Neural cell (in vitro differentiated cells): ENCODE results near the gene CARD19. TPM values are rescaled to one million over a fixed set of nuclear protein-coding genes. Genes with fewer than 3 reads are reported as not detected.

Experiments used
- H2AFZ ChIP-seq: fragments of 200-600, 300-800 bp; sonication (generic), shearing (Covaris generic); 2 replicates; pipeline ENCODE4 v1.6.0; 2014; ENCODE audit warnings: low read depth, mild to moderate bottlenecking, antibody characterized with exemption, low read length, moderate library complexity
- H3F3A ChIP-seq: fragments of 200-600 bp; shearing (Covaris generic); 2 replicates; pipeline ENCODE4 v1.6.1; 2016; ENCODE audit warnings: mild to moderate bottlenecking, moderate library complexity, mixed read lengths, antibody characterized with exemption, low read length; ENCODE audit not compliant: insufficient read depth, poor library complexity, severe bottlenecking
- H3K27ac ChIP-seq: fragments of 200-600, 300-800 bp; sonication (generic), shearing (Covaris generic); 2 replicates; pipeline ENCODE4 v1.5.1; 2014; ENCODE audit warnings: mild to moderate bottlenecking, low read length, moderate library complexity
- H3K27me3 ChIP-seq: fragments of 300-800, 200-600 bp; sonication (generic), shearing (Covaris generic); 2 replicates; pipeline ENCODE4 v1.6.0; 2014; ENCODE audit warnings: mild to moderate bottlenecking, low read depth, low read length, moderate library complexity; ENCODE audit not compliant: insufficient read depth
- H3K36me3 ChIP-seq: fragments of 300-800, 200-600 bp; sonication (generic), shearing (Covaris generic); 2 replicates; pipeline ENCODE4 v1.5.1; 2014; ENCODE audit warnings: mild to moderate bottlenecking, antibody characterized with exemption, low read length, moderate library complexity; ENCODE audit not compliant: insufficient read depth
- H3K4me2 ChIP-seq: fragments of 300-800, 200-600 bp; sonication (generic), shearing (Covaris generic); 2 replicates; pipeline ENCODE4 v1.6.0; 2014; ENCODE audit warnings: mild to moderate bottlenecking, low read length
- H3K4me3 ChIP-seq: fragments of 300-800, 200-600 bp; sonication (generic), shearing (Covaris generic); 2 replicates; pipeline ENCODE4 v1.5.1; 2014; ENCODE audit warnings: mild to moderate bottlenecking, low read length, moderate library complexity
- H3K79me2 ChIP-seq: fragments of 200-600 bp; shearing (Covaris generic); replicated peaks from 2 replicates; pipeline ENCODE4 v1.6.0; 2014; ENCODE audit warnings: mild to moderate bottlenecking, low read length, moderate library complexity; ENCODE audit not compliant: insufficient read depth
- H3K9ac ChIP-seq: fragments of 300-800, 200-600 bp; sonication (generic), shearing (Covaris generic); 2 replicates; pipeline ENCODE4 v1.6.1; 2016; ENCODE audit warnings: mild to moderate bottlenecking, low read length, mixed read lengths
- H3K9me2 ChIP-seq: fragments of 200-600 bp; shearing (Covaris generic); 2 replicates; pipeline ENCODE4 v1.6.1; 2016; ENCODE audit warnings: mild to moderate bottlenecking, low read length, mixed read lengths; ENCODE audit not compliant: insufficient read depth
- H3K9me3 ChIP-seq: fragments of 200-600, 300-800 bp; sonication (generic), shearing (Covaris generic); 2 replicates; pipeline ENCODE4 v1.6.1; 2016; ENCODE audit warnings: mild to moderate bottlenecking, mixed run types, low read length, moderate library complexity, mixed read lengths
- H4K20me1 ChIP-seq: fragments of 200-600 bp; shearing (Covaris generic); 2 replicates; pipeline ENCODE4 v1.6.1; 2016; ENCODE audit warnings: mild to moderate bottlenecking, mixed run types; ENCODE audit not compliant: insufficient read depth
- EP300 ChIP-seq: fragments of 450-650 bp; conservative IDR thresholded peaks from 2 replicates; pipeline ENCODE4 v1.6.1; 2014; ENCODE audit warnings: antibody characterized with exemption, mild to moderate bottlenecking, moderate library complexity; ENCODE audit not compliant: poor library complexity, severe bottlenecking
- EZH2 ChIP-seq: fragments of 200-600, 300-800 bp; shearing (Covaris generic), sonication (generic); IDR thresholded peaks from 2 replicates; pipeline ENCODE4 v1.6.1; 2014; ENCODE audit warnings: antibody characterized with exemption, low read length, borderline replicate concordance, mild to moderate bottlenecking; ENCODE audit not compliant: insufficient read depth, poor library complexity, severe bottlenecking
- MXI1 ChIP-seq: fragments of 450-650 bp; conservative IDR thresholded peaks from 2 replicates; pipeline ENCODE4 v1.6.1; 2014; ENCODE audit warnings: antibody characterized with exemption, mild to moderate bottlenecking; ENCODE audit not compliant: poor library complexity, severe bottlenecking
- POLR2AphosphoS5 ChIP-seq: IDR thresholded peaks from 2 replicates; pipeline ENCODE4 v1.6.1; 2012
- RAD21 ChIP-seq: fragments of 450-650 bp; conservative IDR thresholded peaks from 2 replicates; pipeline ENCODE4 v1.6.1; 2014; ENCODE audit warnings: antibody characterized with exemption, mild to moderate bottlenecking, moderate library complexity
- REST ChIP-seq: IDR thresholded peaks from 2 replicates; pipeline ENCODE4 v1.6.1; 2012; ENCODE audit warnings: borderline replicate concordance
- SMC3 ChIP-seq: fragments of 450-650 bp; conservative IDR thresholded peaks from 2 replicates; pipeline ENCODE4 v1.6.1; 2014; ENCODE audit warnings: antibody characterized with exemption, mild to moderate bottlenecking, moderate library complexity; ENCODE audit not compliant: poor library complexity
- TAF1 ChIP-seq: IDR thresholded peaks from 2 replicates; pipeline ENCODE4 v1.6.1; 2012; ENCODE audit warnings: low read depth
- polyA plus RNA-seq: library from polyadenylated mRNA; depleted of rRNA; stranded (reverse); fragments of >200 nt; gene quantifications from 2 replicates; pipeline ENCODE4 v1.2.3, GENCODE V29; 2014
- TF ChIP-seq, protein P1 (sequence below): fragments of 450-650 bp; IDR thresholded peaks from 2 replicates; pipeline ENCODE4 v1.5.1; 2014; ENCODE audit warnings: antibody characterized with exemption, mild to moderate bottlenecking, moderate library complexity; ENCODE audit not compliant: poor library complexity, severe bottlenecking

The CARD19 gene
- polyA plus RNA-seq, 1 donor from 2014 or later, result 66.7 TPM

DNA sequence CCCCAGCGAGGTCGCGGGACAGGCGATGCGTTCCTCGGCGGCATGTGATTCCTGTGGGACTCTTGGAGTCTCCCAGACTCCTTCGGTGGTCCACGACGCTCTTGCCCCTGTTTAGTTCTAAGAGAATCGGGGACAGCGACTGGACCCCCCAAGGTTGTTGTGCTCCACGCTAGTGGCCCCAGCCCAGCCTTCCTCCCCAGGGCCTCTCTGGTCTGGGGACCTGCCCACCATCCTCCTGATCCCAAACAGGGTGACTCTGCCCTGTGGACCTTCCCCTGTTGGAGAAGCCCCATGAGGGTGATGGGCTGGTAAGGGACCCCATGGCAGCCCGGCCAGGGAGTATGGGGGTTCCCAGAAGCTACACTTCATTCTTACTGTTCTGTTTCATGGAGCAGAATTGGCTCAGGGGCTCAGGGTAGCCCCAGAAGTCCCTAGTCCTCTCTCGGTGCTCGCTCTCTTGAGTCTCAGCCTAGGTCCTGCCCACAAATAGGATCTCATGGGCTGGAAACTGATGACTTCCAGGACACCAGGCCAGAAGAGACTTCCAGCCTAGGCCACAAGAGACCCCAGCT, 880 bp downstream of the CARD19 start:
- H3K9ac ChIP-seq, result peak overlapping the region; percentile 70
- H3K36me3 ChIP-seq, result no peaks in the 10 kb centered on the region
- H3K27me3 ChIP-seq, result no peaks in the 10 kb centered on the region
- H2AFZ ChIP-seq, result peak overlapping the region; percentile 73
- H3K4me3 ChIP-seq, result peak overlapping the region; percentile 96
- no peaks in the 10 kb centered on the region for H3K9me2 ChIP-seq
- H3K4me2 ChIP-seq, result peak overlapping the region; percentile 88
- peaks cover 4% of the 10 kb centered on the region for H3K79me2 ChIP-seq
- peak overlapping the region; percentile 8 for H3K27ac ChIP-seq
- TF ChIP-seq REST (no peak), EZH2 (no peak), SMC3 (no peak)
- no peaks in the 10 kb centered on the region for H4K20me1 ChIP-seq
- no peaks in the 10 kb centered on the region for H3K9me3 ChIP-seq
- no peaks in the 10 kb centered on the region for H3F3A ChIP-seq

GRCh38 chr9:93097511-93098201, 1.6 kb downstream of the CARD19 start:
- no peaks in the 10 kb centered on the region for H3K27me3 ChIP-seq
- H3K4me3 ChIP-seq, result peak overlapping the region; percentile 96
- no peaks in the 10 kb centered on the region for H3K9me3 ChIP-seq
- peaks cover 4% of the 10 kb centered on the region for H3K79me2 ChIP-seq
- no peak overlapping the region for H2AFZ ChIP-seq
- H3K36me3 ChIP-seq, result no peaks in the 10 kb centered on the region
- no peaks in the 10 kb centered on the region for H3F3A ChIP-seq
- H4K20me1 ChIP-seq, result no peaks in the 10 kb centered on the region
- H3K9me2 ChIP-seq, result no peaks in the 10 kb centered on the region
- no peak overlapping the region for H3K27ac ChIP-seq
- H3K4me2 ChIP-seq, result no peak overlapping the region
- no peak for TF ChIP-seq TAF1
- TF ChIP-seq, protein P1, sequence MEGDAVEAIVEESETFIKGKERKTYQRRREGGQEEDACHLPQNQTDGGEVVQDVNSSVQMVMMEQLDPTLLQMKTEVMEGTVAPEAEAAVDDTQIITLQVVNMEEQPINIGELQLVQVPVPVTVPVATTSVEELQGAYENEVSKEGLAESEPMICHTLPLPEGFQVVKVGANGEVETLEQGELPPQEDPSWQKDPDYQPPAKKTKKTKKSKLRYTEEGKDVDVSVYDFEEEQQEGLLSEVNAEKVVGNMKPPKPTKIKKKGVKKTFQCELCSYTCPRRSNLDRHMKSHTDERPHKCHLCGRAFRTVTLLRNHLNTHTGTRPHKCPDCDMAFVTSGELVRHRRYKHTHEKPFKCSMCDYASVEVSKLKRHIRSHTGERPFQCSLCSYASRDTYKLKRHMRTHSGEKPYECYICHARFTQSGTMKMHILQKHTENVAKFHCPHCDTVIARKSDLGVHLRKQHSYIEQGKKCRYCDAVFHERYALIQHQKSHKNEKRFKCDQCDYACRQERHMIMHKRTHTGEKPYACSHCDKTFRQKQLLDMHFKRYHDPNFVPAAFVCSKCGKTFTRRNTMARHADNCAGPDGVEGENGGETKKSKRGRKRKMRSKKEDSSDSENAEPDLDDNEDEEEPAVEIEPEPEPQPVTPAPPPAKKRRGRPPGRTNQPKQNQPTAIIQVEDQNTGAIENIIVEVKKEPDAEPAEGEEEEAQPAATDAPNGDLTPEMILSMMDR, result no peak
- no peak overlapping the region for H3K9ac ChIP-seq

- Histone ChIP-seq H3K9ac (no peak overlapping the region), H3K4me3 (no peak overlapping the region), H3K27ac (no peak overlapping the region)
- TF ChIP-seq RAD21 (no peak), REST (no peak), MXI1 (no peak), POLR2AphosphoS5 (no peak), EP300 (no peak)
- TF ChIP-seq, protein P1, result no peak
Observed at GRCh38 chr9:93098236-93098946, 2.4 kb downstream of the CARD19 start.

More at GRCh38 chr9:93098236-93098946, 2.4 kb downstream of the CARD19 start:
- H3K9me3 ChIP-seq, result no peaks in the 10 kb centered on the region
- no peaks in the 10 kb centered on the region for H3K36me3 ChIP-seq
- H4K20me1 ChIP-seq, result no peaks in the 10 kb centered on the region
- no peak overlapping the region for H2AFZ ChIP-seq
- no peak overlapping the region for H3K4me2 ChIP-seq
- H3K27me3 ChIP-seq, result no peaks in the 10 kb centered on the region
- H3F3A ChIP-seq, result no peaks in the 10 kb centered on the region
- no peaks in the 10 kb centered on the region for H3K9me2 ChIP-seq
- peaks cover 4% of the 10 kb centered on the region for H3K79me2 ChIP-seq
